Endothelial cell of umbilical vein (primary cell): ENCODE measurements around the gene CROCC. TPM values are rescaled to one million over a fixed set of nuclear protein-coding genes. Genes with fewer than 3 reads are reported as not detected.
A peak's percentile ranks its signal among the peaks of the same experiment; 100 is the strongest.

Experiments used
- BruUV-seq: library from RNA; stranded (reverse); fragments of 400-500 nt; replicated peaks from 2 replicates; lab custom pipeline; 2021; lab: Mats Ljungman, UMichigan
- CTCF ChIA-PET: fragments of 300-600, 350-600 bp; sonication (Branson Sonifier 250); formaldehyde crosslinking; loops from one replicate; lab custom pipeline; 2021; ENCODE audit warnings: antibody characterized with exemption, inconsistent platforms; lab: Charles Lee
- POLR2A ChIA-PET: fragments of 300-600, 350-600 bp; sonication (Branson Sonifier 250); formaldehyde crosslinking; loops from one replicate; lab custom pipeline; 2021; ENCODE audit warnings: antibody characterized with exemption, inconsistent platforms; lab: Charles Lee
- DNase-seq: peaks from one replicate; pipeline ENCODE4 v3.0.0-alpha.2; 2011; ENCODE audit warnings: low read depth, low spot score
- FAIRE-seq: peaks from 2 replicates; lab custom pipeline; 2011; peaks lifted over from hg19 to GRCh38; lab: Jason Lieb, UNC
- H2AFZ ChIP-seq: 2 replicates; pipeline ENCODE4 v1.6.0; 2012; ENCODE audit warnings: low read depth, low read length, control low read depth, inconsistent platforms
- H3K27ac ChIP-seq: 2 replicates; pipeline ENCODE4 v1.5.1; 2011; ENCODE audit warnings: low read depth, mild to moderate bottlenecking, control low read depth, low read length, moderate library complexity; ENCODE audit not compliant: insufficient read depth
- H3K27me3 ChIP-seq, 2 experiments: 2 replicates each; pipeline versions ENCODE4 v1.6.0 to v1.6.1; 2011; ENCODE audit warnings: low read length in 2 of 2, mixed read lengths in 1 of 2; ENCODE audit not compliant: control insufficient read depth in 2 of 2, insufficient read depth in 2 of 2
- H3K36me3 ChIP-seq, 2 experiments: 2 replicates in 1 of 2; 3 replicates in 1 of 2; pipeline ENCODE4 v1.5.1; 2011; ENCODE audit warnings: low read length in 2 of 2, mild to moderate bottlenecking in 1 of 2, moderate library complexity in 1 of 2; ENCODE audit not compliant: control insufficient read depth in 2 of 2, insufficient read depth in 2 of 2; ENCODE audit errors: extremely low read depth in 1 of 2
- H3K4me1 ChIP-seq: 3 replicates; pipeline ENCODE4 v1.5.1; 2011; ENCODE audit warnings: mild to moderate bottlenecking, low read length; ENCODE audit not compliant: control insufficient read depth, insufficient read depth; ENCODE audit errors: extremely low read depth
- H3K4me2 ChIP-seq: 2 replicates; pipeline ENCODE4 v1.6.1; 2011; ENCODE audit warnings: low read length, control low read depth, mixed read lengths; ENCODE audit not compliant: insufficient read depth
- H3K4me3 ChIP-seq, 3 experiments: fragments of 200-600 bp in 1 of 3; sonication (generic), shearing (Covaris generic) in 1 of 3; replicated peaks in 1 of 3; 2 replicates each; pipeline ENCODE4 v1.5.1; 2011 to 2016; ENCODE audit warnings: control low read depth in 3 of 3, low read length in 3 of 3, mild to moderate bottlenecking in 2 of 3, inconsistent platforms in 1 of 3, low read depth in 1 of 3, moderate library complexity in 1 of 3; ENCODE audit not compliant: insufficient read depth in 1 of 3
- H3K79me2 ChIP-seq: 2 replicates; pipeline ENCODE4 v1.6.0; 2012; ENCODE audit warnings: low read length, inconsistent platforms; ENCODE audit not compliant: control insufficient read depth, insufficient read depth
- H3K9ac ChIP-seq: replicated peaks from 2 replicates; pipeline ENCODE3; 2011; ENCODE audit warnings: low read length, control low read depth; ENCODE audit not compliant: insufficient read depth; ENCODE audit errors: extremely low read depth
- H3K9me1 ChIP-seq: replicated peaks from 3 replicates; pipeline ENCODE4 v1.6.0; 2011; ENCODE audit warnings: mild to moderate bottlenecking, low read length; ENCODE audit not compliant: control insufficient read depth, insufficient read depth; ENCODE audit errors: extremely low read depth
- H3K9me3 ChIP-seq: replicated peaks from 2 replicates; pipeline ENCODE4 v1.5.1; 2012; ENCODE audit warnings: low read length, inconsistent platforms; ENCODE audit not compliant: control insufficient read depth, insufficient read depth
- H4K20me1 ChIP-seq: replicated peaks from 2 replicates; pipeline ENCODE3; 2011; ENCODE audit warnings: mild to moderate bottlenecking, low read length; ENCODE audit not compliant: control insufficient read depth, insufficient read depth; ENCODE audit errors: extremely low read depth
- CTCF ChIP-seq, 2 donors: IDR thresholded peaks; 1 replicate in 1 of 2; 2 replicates in 1 of 2; pipeline ENCODE4 v1.5.1; 2011; ENCODE audit warnings: low read length in 2 of 2, mild to moderate bottlenecking in 2 of 2, moderate library complexity in 2 of 2, control low read depth in 1 of 2, inconsistent platforms in 1 of 2, low read depth in 1 of 2; ENCODE audit not compliant: insufficient read depth in 1 of 2; ENCODE audit errors: extremely low read depth in 1 of 2
- EZH2 ChIP-seq: IDR thresholded peaks from 2 replicates; pipeline ENCODE4 v1.6.1; 2012; ENCODE audit warnings: borderline replicate concordance, low read depth, mild to moderate bottlenecking, moderate library complexity, low read length, inconsistent platforms; ENCODE audit not compliant: severe bottlenecking
- FOS ChIP-seq: IDR thresholded peaks from 2 replicates; pipeline ENCODE4 v1.6.1; 2011; ENCODE audit warnings: mild to moderate bottlenecking, low read length, moderate library complexity, borderline replicate concordance; ENCODE audit not compliant: insufficient read depth
- GATA2 ChIP-seq: IDR thresholded peaks from 2 replicates; pipeline ENCODE4 v1.7.0; 2011; ENCODE audit warnings: low read depth, mild to moderate bottlenecking, moderate library complexity, mixed read lengths, low read length; ENCODE audit not compliant: insufficient read length, insufficient read depth
- JUN ChIP-seq: IDR thresholded peaks from 2 replicates; pipeline ENCODE4 v1.6.1; 2011; ENCODE audit warnings: borderline replicate concordance, low read depth; ENCODE audit not compliant: insufficient read length, insufficient read depth
- MAX ChIP-seq: IDR thresholded peaks from 2 replicates; pipeline ENCODE4 v1.6.1; 2011; ENCODE audit not compliant: insufficient read depth, insufficient read length
- MYC ChIP-seq: IDR thresholded peaks from one replicate; pipeline ENCODE4 v1.6.1; 2011; ENCODE audit warnings: mild to moderate bottlenecking, low read depth, low read length
- POLR2A ChIP-seq: IDR thresholded peaks from 2 replicates; pipeline ENCODE4 v1.6.1; 2012; ENCODE audit warnings: low read depth, mild to moderate bottlenecking, control low read depth, low read length
- POLR2AphosphoS5 ChIP-seq: IDR thresholded peaks from 2 replicates; pipeline ENCODE4 v1.6.1; 2012; ENCODE audit warnings: low read depth, mild to moderate bottlenecking, control low read depth, low read length, moderate library complexity; ENCODE audit not compliant: insufficient read depth
- dilution Hi-C: fragments of 300-500 bp; cut with MboI; formaldehyde crosslinking; loops from one replicate; pipeline ENCODE4 v1.15.0; 2019; ENCODE audit warnings: low sequenced_read_pairs; ENCODE audit not compliant: extremely low pct_ligation_motif_present
- intact Hi-C: fragments of 100-400 bp; cut with micrococcal nuclease; formaldehyde crosslinking; loops from one replicate; pipeline ENCODE4 v1.10.0; 2022
- polyA plus RNA-seq, 4 experiments: library from polyadenylated mRNA; depleted of rRNA in 3 of 4; stranded (reverse) in 3 of 4; unstranded in 1 of 4; fragments of >200 nt; gene quantifications; 2 replicates each; pipeline versions ENCODE4 v1.2.1 to v1.2.3, GENCODE V29; 2011 to 2012; ENCODE audit warnings: missing spikeins in 1 of 4
- total RNA-seq: library from RNA; stranded (reverse); gene quantifications from 2 replicates; pipeline ENCODE4 v1.2.3, GENCODE V29; 2021

CROCC gene
- total and polyA plus RNA-seq, 2 donors (not counting 3 experiments of a cell fraction or from before 2014, with no cell fraction given), result 18.3 to 35.5 TPM

GRCh38 chr1:16978567-16979474, 57.1 kb downstream of the CROCC start:
- peaks cover 14% of the 10 kb centered on the region for H3K4me1 ChIP-seq
- H3K9ac ChIP-seq, result peak overlapping the region; percentile 58
- no peak overlapping the region for H3K27ac ChIP-seq
- peak overlapping the region in 2 of 3 experiments; percentile 52 to 72 for H3K4me3 ChIP-seq
- TF ChIP-seq POLR2AphosphoS5 (no peak), CTCF (IDR thresholded peaks at IDR 0.05; ENCODE audit: extremely low read depth in 1 of 2, insufficient read depth in 1 of 2, low read depth in 1 of 2, low read length in 2 of 2) (no peak), POLR2A (no peak), MAX (no peak), MYC (no peak), GATA2 (no peak), JUN (no peak), EZH2 (no peak), FOS (no peak)
- H3K79me2 ChIP-seq, result no peaks in the 10 kb centered on the region
- intact Hi-C loops (no loop called here), dilution Hi-C loops (no loop called here)
- H3K27me3 ChIP-seq, result no peaks in the 10 kb centered on the region
- no peaks in the 10 kb centered on the region for H3K9me1 ChIP-seq
- H3K9me3 ChIP-seq, result no peaks in the 10 kb centered on the region
- H3K4me2 ChIP-seq, result peak overlapping the region; percentile 34
- no TSS peak for BruUV-seq
- CTCF ChIA-PET, result interaction anchor here (0.6 to 4.5 kb wide), 7 partner anchors 9 to 67 kb away, joined by 3 to 25 read pairs (median 4); no protein-coding TSS in a partner anchor
- DNase-seq (peak; percentile 61), FAIRE-seq (no peak)
- POLR2A ChIA-PET, result interaction anchor here (1.1 kb wide), 1 partner anchor 74 kb away, joined by 4 read pairs; no protein-coding TSS in a partner anchor
- no peak overlapping the region for H2AFZ ChIP-seq
- H3K36me3 ChIP-seq, result peaks cover 0 to 22% of the 10 kb centered on the region in 2 experiments
- no peaks in the 10 kb centered on the region for H4K20me1 ChIP-seq
